IMR-90 (cell line): ENCODE data around the gene DUSP10. TPM values are rescaled to one million over a fixed set of nuclear protein-coding genes. Genes with fewer than 3 reads are reported as not detected.

Experiments
- ATAC-seq: fragments of 200-7000 bp; cut with Tn5 transposase; 2 replicates; pipeline ENCODE4 v1.9.1; 2020; ENCODE audit warnings: low read depth, mild to moderate bottlenecking, moderate library complexity
- BruUV-seq: library from RNA; stranded (reverse); fragments of 400-500 nt; replicated peaks from 2 replicates; lab custom pipeline; 2021; lab: Mats Ljungman, UMichigan
- CTCF ChIA-PET: fragments of 300-600 bp; formaldehyde crosslinking; extraction: SDS; loops from one replicate; lab custom pipeline; 2021; ENCODE audit warnings: antibody characterized with exemption; lab: Yijun Ruan, JAX
- POLR2A ChIA-PET: fragments of 300-600 bp; sonication (Branson Sonifier 250); formaldehyde crosslinking; loops from one replicate; lab custom pipeline; 2022; ENCODE audit warnings: antibody characterized with exemption; ENCODE audit not compliant: unreplicated experiment; lab: Charles Lee
- DNase-seq: peaks from one replicate; pipeline ENCODE4 v3.0.0; 2013
- H2AFZ ChIP-seq: replicated peaks from 2 replicates; pipeline ENCODE3; 2013; ENCODE audit warnings: low read length, mild to moderate bottlenecking; ENCODE audit not compliant: poor library complexity
- H2AK5ac ChIP-seq: 2 replicates; pipeline ENCODE4 v1.6.1; 2013; ENCODE audit warnings: low read depth, low read length, inconsistent platforms
- H2AK9ac ChIP-seq: replicated peaks from 2 replicates; pipeline ENCODE3; 2013; ENCODE audit warnings: mild to moderate bottlenecking, low read depth, low read length, moderate library complexity; ENCODE audit not compliant: poor library complexity
- H2BK120ac ChIP-seq: 2 replicates; pipeline ENCODE4 v1.6.1; 2013; ENCODE audit warnings: low read depth, low read length, inconsistent platforms
- H2BK15ac ChIP-seq: 3 replicates; pipeline ENCODE4 v1.6.1; 2013; ENCODE audit warnings: low read depth, low read length, inconsistent platforms
- H2BK20ac ChIP-seq: 2 replicates; pipeline ENCODE4 v1.6.1; 2013; ENCODE audit warnings: low read depth, mild to moderate bottlenecking, inconsistent platforms, low read length, moderate library complexity
- H2BK5ac ChIP-seq: 2 replicates; pipeline ENCODE4 v1.6.1; 2013; ENCODE audit warnings: mild to moderate bottlenecking, low read depth, low read length, inconsistent platforms; ENCODE audit not compliant: poor library complexity, severe bottlenecking
- H3K14ac ChIP-seq: replicated peaks from 2 replicates; pipeline ENCODE4 v1.6.1; 2013; ENCODE audit warnings: low read depth, low read length, inconsistent platforms
- H3K18ac ChIP-seq: 2 replicates; pipeline ENCODE4 v1.6.1; 2013; ENCODE audit warnings: low read depth, low read length, control low read depth
- H3K23ac ChIP-seq: 2 replicates; pipeline ENCODE4 v1.6.1; 2013; ENCODE audit warnings: low read depth, low read length, inconsistent platforms
- H3K27ac ChIP-seq: 2 replicates; pipeline ENCODE4 v1.5.1; 2013; ENCODE audit warnings: mild to moderate bottlenecking, control low read depth, low read length; ENCODE audit not compliant: insufficient read depth
- H3K27me3 ChIP-seq: 2 replicates; pipeline ENCODE4 v1.6.1; 2013; ENCODE audit warnings: low read length; ENCODE audit not compliant: control insufficient read depth, insufficient read depth
- H3K36me3 ChIP-seq: 2 replicates; pipeline ENCODE4 v1.6.1; 2013; ENCODE audit warnings: low read length, mixed read lengths; ENCODE audit not compliant: control insufficient read depth, insufficient read depth
- H3K4ac ChIP-seq: 2 replicates; pipeline ENCODE4 v1.6.1; 2013; ENCODE audit warnings: low read depth, low read length, inconsistent platforms
- H3K4me1 ChIP-seq: 2 replicates; pipeline ENCODE4 v1.6.1; 2013; ENCODE audit warnings: low read length, mixed read lengths; ENCODE audit not compliant: control insufficient read depth, insufficient read depth
- H3K4me2 ChIP-seq: 2 replicates; pipeline ENCODE4 v1.6.1; 2013; ENCODE audit warnings: low read depth, mild to moderate bottlenecking, control low read depth, low read length, moderate library complexity
- H3K4me3 ChIP-seq: 2 replicates; pipeline ENCODE4 v1.5.1; 2013; ENCODE audit warnings: low read depth, mild to moderate bottlenecking, control low read depth, low read length, moderate library complexity; ENCODE audit not compliant: insufficient read depth
- H3K56ac ChIP-seq: 2 replicates; pipeline ENCODE4 v1.6.1; 2013; ENCODE audit warnings: low read length, inconsistent platforms; ENCODE audit not compliant: insufficient read depth; ENCODE audit errors: extremely low read depth
- H3K79me1 ChIP-seq, 2 experiments: 2 replicates each; pipeline ENCODE4 v1.6.1; 2013; ENCODE audit warnings: low read length in 2 of 2, inconsistent platforms in 1 of 2, low read depth in 1 of 2
- H3K9ac ChIP-seq: 2 replicates; pipeline ENCODE4 v1.6.1; 2013; ENCODE audit warnings: low read depth, low read length, control low read depth
- H3K9me1 ChIP-seq: 2 replicates; pipeline ENCODE4 v1.6.1; 2013; ENCODE audit warnings: low read length, inconsistent platforms; ENCODE audit not compliant: insufficient read depth
- H3K9me3 ChIP-seq: 2 replicates; pipeline ENCODE4 v1.6.1; 2013; ENCODE audit warnings: low read length; ENCODE audit not compliant: control insufficient read depth, insufficient read depth
- H4K20me1 ChIP-seq: 2 replicates; pipeline ENCODE4 v1.6.1; 2013; ENCODE audit warnings: low read length, inconsistent platforms; ENCODE audit not compliant: insufficient read depth
- H4K5ac ChIP-seq: 2 replicates; pipeline ENCODE4 v1.6.1; 2013; ENCODE audit warnings: mild to moderate bottlenecking, low read depth, low read length, control low read depth
- H4K8ac ChIP-seq, 2 experiments: 2 replicates each; pipeline ENCODE4 v1.6.1; 2013; ENCODE audit warnings: low read depth in 2 of 2, low read length in 2 of 2, control low read depth in 1 of 2, inconsistent platforms in 1 of 2
- H4K91ac ChIP-seq: 2 replicates; pipeline ENCODE4 v1.6.1; 2013; ENCODE audit warnings: low read depth, low read length, inconsistent platforms; ENCODE audit not compliant: insufficient read depth
- BHLHE40 ChIP-seq: fragments of 150-350 bp; IDR thresholded peaks from 2 replicates; pipeline ENCODE4 v1.6.1; 2016; ENCODE audit warnings: mild to moderate bottlenecking, low read depth, low read length
- CEBPB ChIP-seq: IDR thresholded peaks from 2 replicates; pipeline ENCODE4 v1.6.1; 2012; ENCODE audit warnings: low read depth, low read length, improper control_type of control experiment
- CHD1 ChIP-seq: IDR thresholded peaks from 2 replicates; pipeline ENCODE4 v1.6.1; 2012; ENCODE audit warnings: low read depth, low read length, improper control_type of control experiment
- FOS ChIP-seq: fragments of 150-350 bp; IDR thresholded peaks from 2 replicates; pipeline ENCODE4 v1.6.1; 2016; ENCODE audit warnings: low read depth, low read length
- MAFK ChIP-seq: IDR thresholded peaks from 2 replicates; pipeline ENCODE4 v1.6.1; 2012; ENCODE audit warnings: low read depth, low read length, improper control_type of control experiment
- MAZ ChIP-seq: IDR thresholded peaks from 2 replicates; pipeline ENCODE4 v1.6.1; 2012; ENCODE audit warnings: low read depth, mild to moderate bottlenecking, low read length, improper control_type of control experiment, moderate library complexity, borderline replicate concordance
- MXI1 ChIP-seq: IDR thresholded peaks from 2 replicates; pipeline ENCODE4 v1.6.1; 2012; ENCODE audit warnings: low read depth, mild to moderate bottlenecking, low read length, moderate library complexity, borderline replicate concordance
- NFE2L2 ChIP-seq: fragments of 150-350 bp; IDR thresholded peaks from 2 replicates; pipeline ENCODE4 v1.6.1; 2016; ENCODE audit warnings: low read depth, mild to moderate bottlenecking, low read length
- POLR2A ChIP-seq: IDR thresholded peaks from 2 replicates; pipeline ENCODE4 v1.6.1; 2012; ENCODE audit warnings: mild to moderate bottlenecking, low read depth, low read length
- RCOR1 ChIP-seq: IDR thresholded peaks from 2 replicates; pipeline ENCODE4 v1.6.1; 2012; ENCODE audit warnings: mild to moderate bottlenecking, low read length, improper control_type of control experiment; ENCODE audit not compliant: insufficient replicate concordance
- RFX5 ChIP-seq: IDR thresholded peaks from 2 replicates; pipeline ENCODE4 v1.8.0; 2012; ENCODE audit warnings: low read depth, mild to moderate bottlenecking, low read length, moderate library complexity
- SMC3 ChIP-seq: fragments of 150-350 bp; IDR thresholded peaks from 2 replicates; pipeline ENCODE4 v1.6.1; 2016; ENCODE audit warnings: low read depth, mild to moderate bottlenecking, antibody characterized with exemption, low read length, moderate library complexity
- dilution Hi-C: fragments of 300-500 bp; cut with HindIII; formaldehyde crosslinking; loops from one replicate; pipeline ENCODE4 v1.14.3; 2018; ENCODE audit warnings: low sequenced_read_pairs; ENCODE audit not compliant: unreplicated experiment
- in situ Hi-C: fragments of 300-500 bp; cut with MboI; formaldehyde crosslinking; loops from 3 replicates; pipeline ENCODE4 v1.14.3; 2019; ENCODE audit warnings: low sequenced_read_pairs, inconsistent platforms, mixed read lengths
- intact Hi-C: fragments of 100-400 bp; cut with micrococcal nuclease; formaldehyde crosslinking; loops from 2 replicates; pipeline ENCODE4 v1.10.0; 2022
- polyA plus RNA-seq, 3 experiments: library from polyadenylated mRNA; depleted of rRNA; stranded (reverse); fragments of >200 nt; gene quantifications; 2 replicates each; pipeline ENCODE4 v1.2.3, GENCODE V29; 2012; ENCODE audit warnings: low replicate concordance in 1 of 3
- total RNA-seq: library from RNA; depleted of rRNA; stranded (reverse); fragments of >200 nt; gene quantifications from 2 replicates; pipeline ENCODE4 v1.2.3, GENCODE V29; 2012
- TF ChIP-seq, protein P1 (sequence below): fragments of 150-350 bp; IDR thresholded peaks from 2 replicates; pipeline ENCODE4 v1.6.1; 2016; ENCODE audit warnings: low read depth, mild to moderate bottlenecking, low read length, moderate library complexity, borderline replicate concordance
- TF ChIP-seq, protein P2 (sequence below): conservative IDR thresholded peaks from 2 replicates; pipeline ENCODE4 v1.5.1; 2012; ENCODE audit warnings: mild to moderate bottlenecking, low read depth, low read length, improper control_type of control experiment
- TF ChIP-seq, protein P3 (sequence below): fragments of 150-350 bp; IDR thresholded peaks from 2 replicates; pipeline ENCODE4 v1.6.1; 2017; ENCODE audit warnings: mild to moderate bottlenecking, antibody characterized with exemption, low read length, low read depth

DUSP10 gene
- total and polyA plus RNA-seq, 2 of the 4 experiments (the other 2 are of a cell fraction): 41.7 to 59.1 TPM

DNA sequence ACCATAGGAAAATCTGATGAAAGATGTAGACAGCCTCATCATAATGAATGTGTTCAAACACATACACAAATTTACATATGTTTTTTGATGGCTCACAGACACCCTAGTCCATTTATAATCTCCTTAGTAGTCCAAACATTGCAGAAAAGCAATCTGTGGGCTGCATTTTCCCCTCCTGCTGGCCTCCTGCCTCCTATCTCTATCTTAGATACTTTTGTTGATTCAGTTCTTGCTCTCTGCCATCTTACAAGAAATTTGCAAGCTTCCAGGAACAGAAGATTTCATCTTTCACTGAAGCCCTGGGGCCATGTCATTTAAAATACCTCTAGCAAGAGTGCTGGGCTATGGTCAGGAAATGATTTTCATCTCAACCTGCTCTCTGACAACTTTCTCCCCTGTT lies 50.6 kb downstream of the DUSP10 start:
- H2BK5ac ChIP-seq: no peak overlapping the region
- no peaks in the 10 kb centered on the region for H3K79me1 ChIP-seq
- H2AK9ac ChIP-seq: no peak overlapping the region
- H3K4me1 ChIP-seq: peaks cover 3% of the 10 kb centered on the region
- H4K8ac ChIP-seq: no peak overlapping the region
- H3K9me1 ChIP-seq: no peaks in the 10 kb centered on the region
- no peaks in the 10 kb centered on the region for H4K20me1 ChIP-seq
- H2BK15ac ChIP-seq: no peak overlapping the region
- no peak overlapping the region for H3K4ac ChIP-seq
- no peak overlapping the region for H3K14ac ChIP-seq
- H3K4me2 ChIP-seq: no peak overlapping the region
- no peak overlapping the region for H3K18ac ChIP-seq
- H4K91ac ChIP-seq: no peak overlapping the region
- no peak overlapping the region for H2AK5ac ChIP-seq
- ATAC-seq: no peak
- DNase-seq: no peak
- no peak overlapping the region for H3K23ac ChIP-seq
- in situ Hi-C loops (no loop called here), intact Hi-C loops (no loop called here), dilution Hi-C loops (no loop called here)
- H3K56ac ChIP-seq: no peak overlapping the region
- H2BK120ac ChIP-seq: no peak overlapping the region
- peaks cover 3% of the 10 kb centered on the region for H3K9me3 ChIP-seq
- H3K27me3 ChIP-seq: no peaks in the 10 kb centered on the region
- H2AFZ ChIP-seq: no peak overlapping the region
- H3K27ac ChIP-seq: no peak overlapping the region
- no peak overlapping the region for H4K5ac ChIP-seq
- no peak overlapping the region for H2BK20ac ChIP-seq
- TF ChIP-seq BHLHE40: no peak
- no peak for TF ChIP-seq RFX5
- TF ChIP-seq MAFK: no peak
- TF ChIP-seq SMC3: no peak
- TF ChIP-seq POLR2A: no peak
- TF ChIP-seq MAZ: no peak
- no peak for TF ChIP-seq NFE2L2
- TF ChIP-seq, protein P1, sequence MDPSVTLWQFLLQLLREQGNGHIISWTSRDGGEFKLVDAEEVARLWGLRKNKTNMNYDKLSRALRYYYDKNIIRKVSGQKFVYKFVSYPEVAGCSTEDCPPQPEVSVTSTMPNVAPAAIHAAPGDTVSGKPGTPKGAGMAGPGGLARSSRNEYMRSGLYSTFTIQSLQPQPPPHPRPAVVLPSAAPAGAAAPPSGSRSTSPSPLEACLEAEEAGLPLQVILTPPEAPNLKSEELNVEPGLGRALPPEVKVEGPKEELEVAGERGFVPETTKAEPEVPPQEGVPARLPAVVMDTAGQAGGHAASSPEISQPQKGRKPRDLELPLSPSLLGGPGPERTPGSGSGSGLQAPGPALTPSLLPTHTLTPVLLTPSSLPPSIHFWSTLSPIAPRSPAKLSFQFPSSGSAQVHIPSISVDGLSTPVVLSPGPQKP: no peak
- TF ChIP-seq RCOR1: no peak
- no peak for TF ChIP-seq CHD1
- TF ChIP-seq, protein P2, sequence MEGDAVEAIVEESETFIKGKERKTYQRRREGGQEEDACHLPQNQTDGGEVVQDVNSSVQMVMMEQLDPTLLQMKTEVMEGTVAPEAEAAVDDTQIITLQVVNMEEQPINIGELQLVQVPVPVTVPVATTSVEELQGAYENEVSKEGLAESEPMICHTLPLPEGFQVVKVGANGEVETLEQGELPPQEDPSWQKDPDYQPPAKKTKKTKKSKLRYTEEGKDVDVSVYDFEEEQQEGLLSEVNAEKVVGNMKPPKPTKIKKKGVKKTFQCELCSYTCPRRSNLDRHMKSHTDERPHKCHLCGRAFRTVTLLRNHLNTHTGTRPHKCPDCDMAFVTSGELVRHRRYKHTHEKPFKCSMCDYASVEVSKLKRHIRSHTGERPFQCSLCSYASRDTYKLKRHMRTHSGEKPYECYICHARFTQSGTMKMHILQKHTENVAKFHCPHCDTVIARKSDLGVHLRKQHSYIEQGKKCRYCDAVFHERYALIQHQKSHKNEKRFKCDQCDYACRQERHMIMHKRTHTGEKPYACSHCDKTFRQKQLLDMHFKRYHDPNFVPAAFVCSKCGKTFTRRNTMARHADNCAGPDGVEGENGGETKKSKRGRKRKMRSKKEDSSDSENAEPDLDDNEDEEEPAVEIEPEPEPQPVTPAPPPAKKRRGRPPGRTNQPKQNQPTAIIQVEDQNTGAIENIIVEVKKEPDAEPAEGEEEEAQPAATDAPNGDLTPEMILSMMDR: no peak
- no peak for TF ChIP-seq MXI1
- TF ChIP-seq, protein P3, sequence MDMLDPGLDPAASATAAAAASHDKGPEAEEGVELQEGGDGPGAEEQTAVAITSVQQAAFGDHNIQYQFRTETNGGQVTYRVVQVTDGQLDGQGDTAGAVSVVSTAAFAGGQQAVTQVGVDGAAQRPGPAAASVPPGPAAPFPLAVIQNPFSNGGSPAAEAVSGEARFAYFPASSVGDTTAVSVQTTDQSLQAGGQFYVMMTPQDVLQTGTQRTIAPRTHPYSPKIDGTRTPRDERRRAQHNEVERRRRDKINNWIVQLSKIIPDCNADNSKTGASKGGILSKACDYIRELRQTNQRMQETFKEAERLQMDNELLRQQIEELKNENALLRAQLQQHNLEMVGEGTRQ: no peak
- no peak for TF ChIP-seq CEBPB
- no peak for TF ChIP-seq FOS
- no TSS peak for BruUV-seq
- ChIA-PET CTCF (interaction anchor here (0.7 kb wide), 1 partner anchor 54 kb away, joined by 3 read pairs; no protein-coding TSS in a partner anchor), POLR2A (no interaction called here)
- no peaks in the 10 kb centered on the region for H3K36me3 ChIP-seq
- H3K4me3 ChIP-seq: no peak overlapping the region
- no peak overlapping the region for H3K9ac ChIP-seq
